ENCODE data around the gene KRT20. TPM values are rescaled to one million over a fixed set of nuclear protein-coding genes. Genes with fewer than 3 reads are reported as not detected.

The KRT20 gene
- total and polyA plus RNA-seq, 2 of the 4 experiments (the other 2 are of a cell fraction): not detected

DNA sequence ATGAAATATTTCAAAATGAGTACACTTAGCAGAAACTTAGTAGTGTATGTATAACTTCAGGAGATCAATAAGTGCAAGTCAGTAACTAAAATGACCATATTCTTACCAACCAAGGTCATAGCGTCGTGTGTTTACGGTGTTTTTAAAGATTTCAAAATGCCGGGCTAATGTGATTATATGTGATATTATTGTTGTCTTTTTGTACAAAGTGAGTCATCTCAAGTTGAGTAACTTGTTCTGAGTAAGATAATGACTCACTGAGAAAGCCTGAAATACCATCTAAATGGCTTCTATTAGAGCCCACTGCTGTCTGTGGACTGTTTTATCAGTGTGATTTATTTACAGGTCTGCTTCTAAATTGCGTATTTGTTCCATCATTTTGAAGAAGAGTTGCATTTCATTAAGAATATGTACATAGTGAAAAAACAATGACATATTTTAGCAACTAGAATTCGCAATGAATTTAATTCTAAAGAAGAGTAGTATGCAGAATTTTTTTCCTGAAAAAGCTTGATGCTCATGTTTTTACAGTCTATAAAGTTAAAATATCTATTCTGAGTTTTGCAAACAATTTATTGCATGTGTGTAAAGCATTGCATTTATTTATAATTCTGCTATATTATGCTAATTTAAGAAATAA is 30.7 kb downstream of the KRT20 start:
- ATAC-seq (ENCODE audit: low read depth) (peak; percentile 75), DNase-seq (peak; percentile 93)
- in situ Hi-C loops (cut with MboI; ENCODE audit: low sequenced_read_pairs): no loop called here
- H3K27me3 ChIP-seq (ENCODE audit: control insufficient read depth, insufficient read depth, low read length): no peaks in the 10 kb centered on the region
- H3K79me1 ChIP-seq (ENCODE audit: low read depth in 1 of 2, low read length in 2 of 2): peaks cover 0 to 4% of the 10 kb centered on the region in 2 experiments; a peak in 1 of 4 replicates
- WGBS, 2 experiments (ENCODE audit: extremely low coverage in 2 of 2, insufficient read length in 1 of 2): 0% methylated on average over 1 of the region's 6 CpGs; no CpG with 5 or more reads in 1 of the 2 experiments
- ChIA-PET CTCF (no interaction called here), POLR2A (ENCODE audit: unreplicated experiment) (no interaction called here)
- no peak overlapping the region for H3K4me3 ChIP-seq (ENCODE audit: insufficient read depth, low read depth, low read length)
- peaks cover 19% of the 10 kb centered on the region for H3K4me1 ChIP-seq (ENCODE audit: control insufficient read depth, insufficient read depth, low read length)
- no peak overlapping the region for H3K14ac ChIP-seq (replicated peaks; ENCODE audit: low read depth, low read length)
- no peaks in the 10 kb centered on the region for H3K9me1 ChIP-seq (ENCODE audit: insufficient read depth, low read length)
- TF ChIP-seq POLR2A (IDR thresholded peaks at IDR 0.05; ENCODE audit: low read depth, low read length): no peak
- no peak for TF ChIP-seq MAFK (IDR thresholded peaks at IDR 0.05; ENCODE audit: low read depth, low read length)
- TF ChIP-seq MAZ (IDR thresholded peaks at IDR 0.05; ENCODE audit: borderline replicate concordance, low read depth, low read length): no peak
- TF ChIP-seq RFX5 (IDR thresholded peaks at IDR 0.05; ENCODE audit: low read depth, low read length): no peak
- TF ChIP-seq USF2 (IDR thresholded peaks at IDR 0.05; ENCODE audit: low read depth, low read length): no peak
- no peak for TF ChIP-seq NFE2L2 (IDR thresholded peaks at IDR 0.05; ENCODE audit: low read depth, low read length)
- no peak for TF ChIP-seq MXI1 (IDR thresholded peaks at IDR 0.05; ENCODE audit: borderline replicate concordance, low read depth, low read length)
- TF ChIP-seq SMC3 (IDR thresholded peaks at IDR 0.05; ENCODE audit: low read depth, low read length): no peak
- no peak for TF ChIP-seq CHD1 (IDR thresholded peaks at IDR 0.05; ENCODE audit: low read depth, low read length)
- TF ChIP-seq RAD21 (IDR thresholded peaks at IDR 0.05; ENCODE audit: low read length): 0 out of 2 replicates have a peak, but pooled peaks have one; percentile 6
- no peak for TF ChIP-seq RCOR1 (IDR thresholded peaks at IDR 0.05; ENCODE audit: insufficient replicate concordance, low read length)
- peak; percentile 99 for TF ChIP-seq FOS (IDR thresholded peaks at IDR 0.05; ENCODE audit: low read depth, low read length)
- TF ChIP-seq BHLHE40 (IDR thresholded peaks at IDR 0.05; ENCODE audit: low read depth, low read length): peak; percentile 58; the same call in 1 of the 2 replicates
- TF ChIP-seq, protein P1, sequence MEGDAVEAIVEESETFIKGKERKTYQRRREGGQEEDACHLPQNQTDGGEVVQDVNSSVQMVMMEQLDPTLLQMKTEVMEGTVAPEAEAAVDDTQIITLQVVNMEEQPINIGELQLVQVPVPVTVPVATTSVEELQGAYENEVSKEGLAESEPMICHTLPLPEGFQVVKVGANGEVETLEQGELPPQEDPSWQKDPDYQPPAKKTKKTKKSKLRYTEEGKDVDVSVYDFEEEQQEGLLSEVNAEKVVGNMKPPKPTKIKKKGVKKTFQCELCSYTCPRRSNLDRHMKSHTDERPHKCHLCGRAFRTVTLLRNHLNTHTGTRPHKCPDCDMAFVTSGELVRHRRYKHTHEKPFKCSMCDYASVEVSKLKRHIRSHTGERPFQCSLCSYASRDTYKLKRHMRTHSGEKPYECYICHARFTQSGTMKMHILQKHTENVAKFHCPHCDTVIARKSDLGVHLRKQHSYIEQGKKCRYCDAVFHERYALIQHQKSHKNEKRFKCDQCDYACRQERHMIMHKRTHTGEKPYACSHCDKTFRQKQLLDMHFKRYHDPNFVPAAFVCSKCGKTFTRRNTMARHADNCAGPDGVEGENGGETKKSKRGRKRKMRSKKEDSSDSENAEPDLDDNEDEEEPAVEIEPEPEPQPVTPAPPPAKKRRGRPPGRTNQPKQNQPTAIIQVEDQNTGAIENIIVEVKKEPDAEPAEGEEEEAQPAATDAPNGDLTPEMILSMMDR (conservative IDR thresholded peaks at IDR 0.05; ENCODE audit: low read depth, low read length): no peak
- peak; percentile 96 for TF ChIP-seq CEBPB (IDR thresholded peaks at IDR 0.05; ENCODE audit: low read depth, low read length)
- TF ChIP-seq ELK1 (IDR thresholded peaks at IDR 0.05; ENCODE audit: borderline replicate concordance, low read depth, low read length): no peak
- dilution Hi-C loops (cut with HindIII; ENCODE audit: low sequenced_read_pairs, unreplicated experiment): no loop called here
- intact Hi-C loops (cut with micrococcal nuclease): loop anchor here (1.0 kb wide), 1 partner anchor 51 kb away; no protein-coding TSS in a partner anchor
- no peak overlapping the region for H3K56ac ChIP-seq (ENCODE audit: extremely low read depth, insufficient read depth, low read length)
- no peak overlapping the region for H3K4ac ChIP-seq (ENCODE audit: low read depth, low read length)
- no peak overlapping the region for H2AFZ ChIP-seq (replicated peaks; ENCODE audit: low read length, poor library complexity)
- H4K5ac ChIP-seq (ENCODE audit: low read depth, low read length): no peak overlapping the region
- H3K18ac ChIP-seq (ENCODE audit: low read depth, low read length): no peak overlapping the region; the same call in 1 of the 2 replicates
- no peak overlapping the region for H2BK20ac ChIP-seq (ENCODE audit: low read depth, low read length)
- no peak overlapping the region for H4K91ac ChIP-seq (ENCODE audit: insufficient read depth, low read depth, low read length)
- no peaks in the 10 kb centered on the region for H4K20me1 ChIP-seq (ENCODE audit: insufficient read depth, low read length)
- H3K9me3 ChIP-seq (ENCODE audit: control insufficient read depth, insufficient read depth, low read length): no peaks in the 10 kb centered on the region
- no peak overlapping the region for H2AK5ac ChIP-seq (ENCODE audit: low read depth, low read length)
- H3K9ac ChIP-seq (ENCODE audit: low read depth, low read length): no peak overlapping the region
- H2BK5ac ChIP-seq (ENCODE audit: low read depth, low read length, poor library complexity, severe bottlenecking): peak overlapping the region; percentile 64
- H3K23ac ChIP-seq (ENCODE audit: low read depth, low read length): no peak overlapping the region
- peak overlapping the region; percentile 44 for H3K4me2 ChIP-seq (ENCODE audit: low read depth, low read length)
- H2AK9ac ChIP-seq (replicated peaks; ENCODE audit: low read depth, low read length, poor library complexity): no peak overlapping the region
- no peaks in the 10 kb centered on the region for H3K36me3 ChIP-seq (ENCODE audit: control insufficient read depth, insufficient read depth, low read length)
- H2BK120ac ChIP-seq (ENCODE audit: low read depth, low read length): no peak overlapping the region
- H4K8ac ChIP-seq (ENCODE audit: low read depth in 2 of 2, low read length in 2 of 2): no peak overlapping the region
- BruUV-seq (replicated peaks): no TSS peak
- no peak overlapping the region for H3K27ac ChIP-seq (ENCODE audit: insufficient read depth, low read length)
- H2BK15ac ChIP-seq (ENCODE audit: low read depth, low read length): no peak overlapping the region
